Smooth muscle cell (in vitro differentiated cells): ENCODE results near the gene ADIRF. TPM values are rescaled to one million over a fixed set of nuclear protein-coding genes. Genes with fewer than 3 reads are reported as not detected.

Source experiments
- DNase-seq: peaks from one replicate; lab custom pipeline; 2025; ENCODE audit not compliant: unreplicated experiment; lab: John Stamatoyannopoulos, UW
- H2AFZ ChIP-seq: fragments of 200-600 bp; sonication (generic); 2 replicates; pipeline ENCODE4 v1.6.0; 2016; ENCODE audit warnings: antibody characterized with exemption, low read depth, mild to moderate bottlenecking
- H3F3A ChIP-seq: fragments of 200-600 bp; sonication (generic); 2 replicates; pipeline ENCODE4 v1.6.0; 2017; ENCODE audit warnings: antibody characterized with exemption, low read depth
- H3K27ac ChIP-seq: fragments of 200-600 bp; sonication (generic); 2 replicates; pipeline ENCODE4 v1.5.1; 2016; ENCODE audit warnings: low read depth, mild to moderate bottlenecking
- H3K27me3 ChIP-seq: fragments of 200-600 bp; sonication (generic); 2 replicates; pipeline ENCODE4 v1.6.1; 2016; ENCODE audit warnings: low read depth, mild to moderate bottlenecking
- H3K36me3 ChIP-seq: fragments of 200-600 bp; sonication (generic); 2 replicates; pipeline ENCODE4 v1.5.1; 2016; ENCODE audit warnings: low read depth
- H3K4me1 ChIP-seq: fragments of 200-600 bp; sonication (generic); 2 replicates; pipeline ENCODE4 v1.5.1; 2016; ENCODE audit warnings: low read depth
- H3K4me2 ChIP-seq: fragments of 200-600 bp; sonication (generic); 2 replicates; pipeline ENCODE4 v1.6.0; 2016; ENCODE audit warnings: mild to moderate bottlenecking
- H3K4me3 ChIP-seq: fragments of 200-600 bp; sonication (generic); 2 replicates; pipeline ENCODE4 v1.5.1; 2016; ENCODE audit warnings: mild to moderate bottlenecking
- H3K79me2 ChIP-seq: fragments of 200-600 bp; sonication (generic); 2 replicates; pipeline ENCODE4 v1.6.0; 2016; ENCODE audit warnings: low read depth, mild to moderate bottlenecking
- H3K9ac ChIP-seq: fragments of 200-600 bp; sonication (generic); 2 replicates; pipeline ENCODE4 v1.6.0; 2016; ENCODE audit warnings: low read depth
- H3K9me3 ChIP-seq: fragments of 200-600 bp; sonication (generic); replicated peaks from 2 replicates; pipeline ENCODE4 v1.5.1; 2016; ENCODE audit warnings: low read depth
- H4K20me1 ChIP-seq: fragments of 200-600 bp; sonication (generic); 2 replicates; pipeline ENCODE4 v1.6.0; 2016; ENCODE audit warnings: low read depth
- WGBS: methylation state at CpG from one replicate; pipeline ENCODE4 v1.1.7; 2016; ENCODE audit warnings: low lambda C conversion rate; 5-methylcytosine and 5-hydroxymethylcytosine counted together
- polyA plus RNA-seq: library from polyadenylated mRNA; unstranded; fragments of >200 nt; fragmentation: Nextera tagmentation; extraction: Ambion mirVana; gene quantifications from 2 replicates; pipeline ENCODE4 v1.2.1, GENCODE V29; 2016
- total RNA-seq: library from RNA; depleted of rRNA; stranded (reverse); fragments of >200 nt; gene quantifications from 2 replicates; pipeline ENCODE4 v1.2.3, GENCODE V29; 2014
- TF ChIP-seq, protein P1 (sequence below): fragments of 200-600 bp; sonication (generic); IDR thresholded peaks from 2 replicates; pipeline ENCODE4 v1.5.1; 2017; ENCODE audit warnings: borderline replicate concordance, mild to moderate bottlenecking, antibody characterized with exemption; ENCODE audit not compliant: insufficient read depth, poor library complexity, severe bottlenecking

Gene ADIRF
- total and polyA plus RNA-seq, 2 experiments from 2014 or later = 0.99 TPM; not detected in 1

DNA sequence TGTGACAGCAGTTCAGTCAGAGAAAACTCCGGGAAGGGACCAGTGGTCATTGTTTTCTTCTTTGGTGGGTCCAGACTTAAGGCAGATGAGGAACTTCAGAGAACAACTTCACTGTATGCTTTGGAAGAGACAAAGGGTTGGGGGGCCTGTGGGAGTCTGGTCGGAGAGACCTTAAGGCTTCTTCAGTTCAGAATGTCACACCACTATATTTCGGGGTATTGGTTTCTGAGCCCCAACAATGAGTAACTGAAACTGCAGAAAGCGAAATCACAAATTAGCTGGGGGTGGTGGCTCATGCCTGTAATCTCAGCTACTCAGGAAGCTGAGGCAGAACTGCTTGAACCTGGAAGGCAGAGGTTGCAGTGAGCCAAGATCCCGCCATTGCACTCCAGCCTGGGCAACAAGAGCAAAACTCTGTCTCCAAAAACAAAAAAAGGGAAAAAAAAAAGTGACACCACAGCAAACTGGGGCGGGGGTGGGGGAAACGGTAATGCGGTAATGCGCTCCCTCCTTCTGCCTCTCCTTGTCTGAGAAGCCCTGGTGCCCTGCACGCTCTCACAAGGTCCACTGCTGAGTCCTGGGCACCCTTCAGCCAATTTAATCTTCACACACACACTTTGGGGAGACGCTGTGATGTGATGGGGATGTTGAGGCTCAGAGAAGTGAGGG lies 2.2 kb upstream of the ADIRF start:
- Histone ChIP-seq H3K27ac (no peak overlapping the region), H2AFZ (no peak overlapping the region), H3K4me2 (peak overlapping the region; percentile 77), H3K36me3 (no peaks in the 10 kb centered on the region), H4K20me1 (no peaks in the 10 kb centered on the region), H3K4me3 (no peak overlapping the region), H3K27me3 (no peaks in the 10 kb centered on the region), H3K4me1 (peaks cover 22% of the 10 kb centered on the region), H3K79me2 (no peaks in the 10 kb centered on the region), H3K9me3 (no peaks in the 10 kb centered on the region), H3F3A (no peaks in the 10 kb centered on the region), H3K9ac (no peak overlapping the region)
- TF ChIP-seq, protein P1, sequence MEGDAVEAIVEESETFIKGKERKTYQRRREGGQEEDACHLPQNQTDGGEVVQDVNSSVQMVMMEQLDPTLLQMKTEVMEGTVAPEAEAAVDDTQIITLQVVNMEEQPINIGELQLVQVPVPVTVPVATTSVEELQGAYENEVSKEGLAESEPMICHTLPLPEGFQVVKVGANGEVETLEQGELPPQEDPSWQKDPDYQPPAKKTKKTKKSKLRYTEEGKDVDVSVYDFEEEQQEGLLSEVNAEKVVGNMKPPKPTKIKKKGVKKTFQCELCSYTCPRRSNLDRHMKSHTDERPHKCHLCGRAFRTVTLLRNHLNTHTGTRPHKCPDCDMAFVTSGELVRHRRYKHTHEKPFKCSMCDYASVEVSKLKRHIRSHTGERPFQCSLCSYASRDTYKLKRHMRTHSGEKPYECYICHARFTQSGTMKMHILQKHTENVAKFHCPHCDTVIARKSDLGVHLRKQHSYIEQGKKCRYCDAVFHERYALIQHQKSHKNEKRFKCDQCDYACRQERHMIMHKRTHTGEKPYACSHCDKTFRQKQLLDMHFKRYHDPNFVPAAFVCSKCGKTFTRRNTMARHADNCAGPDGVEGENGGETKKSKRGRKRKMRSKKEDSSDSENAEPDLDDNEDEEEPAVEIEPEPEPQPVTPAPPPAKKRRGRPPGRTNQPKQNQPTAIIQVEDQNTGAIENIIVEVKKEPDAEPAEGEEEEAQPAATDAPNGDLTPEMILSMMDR = no peak
- DNase-seq = no peak
- 73% methylated on average over 11 of the region's 11 CpGs for WGBS

DNA sequence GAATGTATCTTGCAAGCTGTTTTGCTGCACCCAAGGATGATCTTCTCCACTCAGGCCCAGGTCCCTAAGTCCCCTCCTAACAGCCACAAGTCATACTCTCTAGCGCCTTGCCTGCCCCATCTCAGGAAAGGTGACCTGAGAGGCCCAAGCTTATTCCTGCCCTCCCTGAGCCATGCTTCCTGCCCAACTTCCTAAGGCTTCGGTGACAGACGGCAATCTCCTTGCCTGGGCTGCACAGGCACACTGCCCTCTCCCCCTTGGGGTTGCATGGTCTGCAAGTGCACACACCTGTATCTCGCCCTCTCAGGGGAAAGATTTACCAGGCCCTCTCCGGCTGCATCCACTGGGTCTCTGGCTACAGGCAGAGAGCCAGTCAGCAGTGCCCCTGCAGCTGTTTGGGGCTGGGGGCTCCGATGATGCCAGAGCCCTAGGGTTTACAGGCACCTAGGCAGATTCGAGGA lies 771 bp upstream of the ADIRF start:
- WGBS = 98% methylated on average over 7 of the region's 7 CpGs
- no peak overlapping the region for H3K27ac ChIP-seq
- H3K9ac ChIP-seq = no peak overlapping the region

DNA sequence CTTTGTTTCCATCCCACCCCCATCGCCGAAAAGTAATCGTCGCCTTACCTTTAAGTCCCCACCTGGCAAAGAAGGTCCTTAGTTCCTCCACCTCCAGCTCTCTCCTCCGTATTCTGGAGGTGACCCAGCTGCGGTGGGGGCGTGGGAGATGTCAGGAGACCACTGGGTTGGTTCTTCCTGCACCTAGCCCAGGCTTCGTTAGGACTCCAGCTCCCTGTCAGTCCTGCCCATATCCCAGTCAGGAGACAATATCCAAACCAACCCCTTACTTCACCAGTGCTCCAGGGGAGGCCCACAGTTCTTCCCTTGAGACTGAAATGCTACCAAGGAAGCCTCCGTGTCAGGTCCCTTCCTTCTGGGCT lies 693 bp downstream of the ADIRF start:
- H3K79me2 ChIP-seq = no peaks in the 10 kb centered on the region
- H3K9ac ChIP-seq = no peak overlapping the region
- H3F3A ChIP-seq = peaks cover 7% of the 10 kb centered on the region
- H3K27me3 ChIP-seq = no peaks in the 10 kb centered on the region
- peaks cover 30% of the 10 kb centered on the region for H3K4me1 ChIP-seq
- peak overlapping the region; percentile 95 for H3K27ac ChIP-seq
- H3K36me3 ChIP-seq = no peaks in the 10 kb centered on the region
- no peaks in the 10 kb centered on the region for H3K9me3 ChIP-seq
- 92% methylated on average over 9 of the region's 9 CpGs for WGBS
- TF ChIP-seq, protein P1 = no peak
- H2AFZ ChIP-seq = no peak overlapping the region
- H3K4me3 ChIP-seq = no peak overlapping the region
- no peak for DNase-seq
- H4K20me1 ChIP-seq = no peaks in the 10 kb centered on the region
- H3K4me2 ChIP-seq = no peak overlapping the region

More for the DNA sequence above, 771 bp upstream of the ADIRF start:
- Histone ChIP-seq H3K79me2 (no peaks in the 10 kb centered on the region), H3K4me3 (no peak overlapping the region), H3K27me3 (no peaks in the 10 kb centered on the region), H3K4me1 (peaks cover 30% of the 10 kb centered on the region), H2AFZ (no peak overlapping the region), H3K4me2 (no peak overlapping the region), H3K36me3 (no peaks in the 10 kb centered on the region), H3K9me3 (no peaks in the 10 kb centered on the region), H3F3A (peaks cover 7% of the 10 kb centered on the region), H4K20me1 (no peaks in the 10 kb centered on the region)
- TF ChIP-seq, protein P1 = no peak
- DNase-seq = no peak
